Naive thymus-derived CD8-positive, alpha-beta T cell (primary cell): ENCODE measurements around the gene DIP2A. TPM values are rescaled to one million over a fixed set of nuclear protein-coding genes. Genes with fewer than 3 reads are reported as not detected.

Experiments
- ATAC-seq, 2 donors: fragments of 150-1000 bp; cut with Tn5 transposase in 1 of 2; sonication (Bioruptor Pico), chemical (Tn5 transposase) in 1 of 2; 1 replicate in 1 of 2; 2 replicates in 1 of 2; pipeline ENCODE4 v1.10.0; 2021; ENCODE audit warnings: mild to moderate bottlenecking in 2 of 2, moderate library complexity in 2 of 2
- POLR2A ChIA-PET: fragments of 350-600 bp; sonication (Branson Sonifier 250); formaldehyde crosslinking; loops from one replicate; lab custom pipeline; 2021; ENCODE audit warnings: antibody characterized with exemption; lab: Charles Lee
- DNase-seq, 10 donors: peaks; one replicate each; pipeline versions ENCODE4 v3.0.0 to v3.0.0-alpha.2; 2020 to 2022
- H3K27ac Mint-ChIP-seq, 10 donors: one replicate each; pipeline ENCODE4 v1.8.0; 2020 to 2022; ENCODE audit warnings: mild to moderate bottlenecking in 10 of 10, mixed read lengths in 10 of 10, moderate library complexity in 4 of 10, inconsistent platforms in 1 of 10
- H3K27me3 Mint-ChIP-seq, 5 donors: one replicate each; pipeline ENCODE4 v1.8.0; 2021 to 2022; ENCODE audit warnings: mixed read lengths in 5 of 5
- H3K36me3 Mint-ChIP-seq, 3 donors: one replicate each; pipeline ENCODE4 v1.8.0; 2020 to 2022; ENCODE audit warnings: mixed read lengths in 3 of 3, mild to moderate bottlenecking in 2 of 3, inconsistent platforms in 1 of 3
- H3K4me1 Mint-ChIP-seq, 4 donors: one replicate each; pipeline ENCODE4 v1.8.0; 2021 to 2022; ENCODE audit warnings: mixed read lengths in 4 of 4
- H3K4me3 Mint-ChIP-seq, 10 donors: one replicate each; pipeline ENCODE4 v1.8.0; 2020 to 2022; ENCODE audit warnings: mild to moderate bottlenecking in 10 of 10, mixed read lengths in 10 of 10, moderate library complexity in 6 of 10, inconsistent platforms in 1 of 10
- H3K9me3 Mint-ChIP-seq, 9 donors: one replicate each; pipeline ENCODE4 v1.8.0; 2020 to 2022; ENCODE audit warnings: mixed read lengths in 9 of 9, mild to moderate bottlenecking in 3 of 9, inconsistent platforms in 1 of 9, moderate library complexity in 1 of 9
- polyA plus RNA-seq, 3 donors: library from polyadenylated mRNA; unstranded; fragments of 300-500 nt; fragmentation: Illumina TruSeq; gene quantifications; one replicate each; pipeline ENCODE4 v1.2.3, GENCODE V29; 2021
- total RNA-seq, 8 experiments: library from RNA in 2 of 8; stranded (reverse) in 2 of 8; gene quantifications; one replicate each; pipeline ENCODE4 v1.2.3 and lab custom pipeline; 2021 to 2026

The DIP2A gene
- total and polyA plus RNA-seq, 5 experiments from 2014 or later: 26.8 to 163 (median 33.6) TPM

DNA sequence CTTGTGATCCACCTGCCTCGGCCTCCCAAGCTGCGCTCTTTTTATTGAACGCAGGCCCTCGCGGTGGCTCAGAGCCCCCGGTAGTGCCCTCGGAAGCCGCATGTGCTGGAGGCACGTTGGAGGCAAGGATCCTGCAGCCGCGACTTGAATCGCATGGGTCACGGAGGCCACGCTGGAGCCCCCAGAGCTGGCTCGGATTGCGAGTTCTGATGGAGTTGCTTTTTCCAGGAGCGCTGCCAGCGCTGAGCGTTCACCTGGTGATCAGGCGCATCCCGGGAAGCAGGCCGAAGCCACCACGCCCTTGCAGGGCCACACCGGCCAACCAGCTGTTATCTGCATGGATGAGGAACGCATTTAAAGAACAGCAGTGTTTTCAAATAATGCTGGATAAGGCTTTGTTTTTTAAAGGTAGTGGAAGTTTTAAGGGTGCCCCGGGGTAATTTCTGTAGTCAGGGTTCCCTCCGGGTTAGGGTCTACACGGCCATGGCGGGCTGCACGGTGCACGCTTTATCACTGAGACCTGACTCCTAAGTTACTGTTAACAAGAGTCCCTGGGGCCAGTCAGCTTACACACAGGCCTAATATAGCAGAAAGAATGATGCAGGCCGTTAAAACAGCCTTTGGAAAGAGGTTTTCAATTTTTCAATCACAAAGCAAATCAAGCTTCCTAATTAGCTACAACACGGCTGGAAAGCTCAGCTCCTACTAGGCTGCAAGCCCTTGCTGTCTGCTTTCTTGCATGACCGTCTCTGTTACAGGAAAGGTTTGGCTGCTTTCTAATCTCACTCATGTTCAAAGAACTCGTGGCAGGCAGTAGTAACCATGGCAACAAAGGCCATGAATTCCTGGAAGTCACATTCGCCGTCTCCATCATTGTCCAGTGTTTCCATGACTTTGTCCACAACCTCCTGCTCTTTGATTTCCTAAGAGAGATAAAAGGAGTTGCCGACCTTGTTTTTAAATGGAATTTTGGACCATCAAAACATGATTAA lies 140.2 kb downstream of the DIP2A start:
- H3K4me1 Mint-ChIP-seq: peaks cover 19 to 47% (median 33%) of the 10 kb centered on the region in 4 donors
- ATAC-seq (peak; percentile 61 to 62), DNase-seq (peak in 1 of 10 donors; percentile 33)
- POLR2A ChIA-PET: interaction anchor here (0.7 to 7.0 kb wide), 7 partner anchors 10 to 130 kb away, joined by 3 to 46 read pairs (median 7); partner anchors contain the start of gene PRMT2
- H3K27ac Mint-ChIP-seq: peak overlapping the region; percentile 12 to 92 (median 75)
- H3K4me3 Mint-ChIP-seq: peak overlapping the region in 6 of 10 donors; percentile 1 to 42 (median 36)
- H3K27me3 Mint-ChIP-seq: no peaks in the 10 kb centered on the region
- peaks cover 0 to 14% (median 4%) of the 10 kb centered on the region in 3 donors for H3K36me3 Mint-ChIP-seq
- peaks cover 0 to 14% (median 0%) of the 10 kb centered on the region in 9 donors for H3K9me3 Mint-ChIP-seq

DNA sequence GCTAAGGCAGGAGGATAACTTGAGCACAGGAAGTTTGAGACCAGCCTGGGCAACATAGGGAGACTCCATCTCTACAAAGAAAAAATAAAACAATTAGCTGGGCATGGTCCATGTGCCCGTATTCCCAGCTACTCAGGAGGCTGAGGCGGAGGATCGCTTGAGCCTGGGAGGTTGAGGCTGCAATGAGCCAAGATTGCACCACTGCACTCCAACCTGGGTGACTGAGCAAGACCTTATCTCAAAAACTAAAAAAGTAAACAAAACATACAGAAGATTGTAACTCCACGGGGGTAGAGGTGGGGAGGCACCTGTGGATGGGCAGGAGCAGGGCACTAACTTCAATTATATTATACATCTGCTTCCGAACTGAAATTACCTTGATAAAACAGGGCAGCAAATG lies 141.6 kb downstream of the DIP2A start:
- H3K4me3 Mint-ChIP-seq: peak overlapping the region in 5 of 10 donors; percentile 3 to 62 (median 29)
- H3K27ac Mint-ChIP-seq: peak overlapping the region in 9 of 10 donors; percentile 12 to 92 (median 80)
- peaks cover 27 to 57% (median 42%) of the 10 kb centered on the region in 4 donors for H3K4me1 Mint-ChIP-seq
- no peak for DNase-seq
- POLR2A ChIA-PET: interaction anchor here (1.0 to 6.8 kb wide), 7 partner anchors 19 to 48 kb away, joined by 3 to 168 read pairs (median 8); partner anchors contain the start of gene PRMT2
- H3K27me3 Mint-ChIP-seq: no peaks in the 10 kb centered on the region
- H3K36me3 Mint-ChIP-seq: peaks cover 0 to 14% (median 0%) of the 10 kb centered on the region in 3 donors
- ATAC-seq: no peak
- peaks cover 0 to 2% (median 0%) of the 10 kb centered on the region in 9 donors for H3K9me3 Mint-ChIP-seq

DNA sequence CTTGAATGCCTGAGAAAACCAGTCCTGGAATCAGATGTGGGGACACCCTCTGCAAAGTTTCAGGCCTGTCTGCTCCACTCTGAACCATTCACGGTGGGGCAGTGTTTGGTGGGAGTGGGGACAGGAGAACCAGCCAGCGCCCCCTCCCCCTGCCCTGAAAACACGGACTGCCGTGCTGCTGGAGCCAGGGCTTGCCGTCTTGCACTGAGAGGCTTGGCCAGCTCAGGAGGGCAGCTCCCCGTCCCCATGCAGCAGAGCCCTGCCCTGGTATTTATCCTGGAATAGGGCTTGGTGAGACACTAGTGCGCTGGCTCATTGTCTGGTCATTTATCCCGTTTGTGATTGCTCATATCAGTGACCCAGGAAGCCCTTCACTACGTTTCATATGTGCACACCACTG lies 142.3 kb downstream of the DIP2A start:
- peak overlapping the region in 5 of 10 donors; percentile 6 to 79 (median 34) for H3K4me3 Mint-ChIP-seq
- H3K4me1 Mint-ChIP-seq: peaks cover 28 to 58% (median 46%) of the 10 kb centered on the region in 4 donors
- H3K36me3 Mint-ChIP-seq: peaks cover 0 to 14% (median 0%) of the 10 kb centered on the region in 3 donors
- ATAC-seq: no peak
- H3K27ac Mint-ChIP-seq: peak overlapping the region in 9 of 10 donors; percentile 44 to 93 (median 69)
- H3K9me3 Mint-ChIP-seq: no peaks in the 10 kb centered on the region
- no peaks in the 10 kb centered on the region for H3K27me3 Mint-ChIP-seq
- no peak for DNase-seq
- POLR2A ChIA-PET: interaction anchor here (1.0 to 6.8 kb wide), 7 partner anchors 18 to 49 kb away, joined by 3 to 168 read pairs (median 7); partner anchors contain the start of gene PRMT2

DNA sequence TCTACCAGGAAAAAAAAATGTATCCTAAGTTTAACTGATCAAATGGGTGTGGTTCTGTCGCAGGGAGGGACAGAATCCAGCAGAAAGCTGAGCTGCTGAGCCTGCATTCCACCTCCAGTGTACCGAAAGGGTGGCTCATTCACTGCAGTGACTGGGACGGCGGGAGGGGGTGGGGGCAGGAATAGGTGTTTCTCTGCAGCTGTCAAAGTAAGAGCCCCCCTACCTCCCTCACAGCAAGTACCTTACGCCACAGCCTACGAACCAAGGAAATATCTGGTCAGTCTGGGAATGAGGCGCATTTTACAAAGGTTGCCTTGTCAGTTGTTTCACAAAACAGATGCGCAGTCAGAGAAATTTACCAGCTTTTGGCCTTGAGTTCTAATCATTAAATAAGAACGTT lies 144.5 kb downstream of the DIP2A start:
- H3K36me3 Mint-ChIP-seq: peaks cover 0 to 14% (median 0%) of the 10 kb centered on the region in 3 donors
- no peak for ATAC-seq
- no peaks in the 10 kb centered on the region for H3K9me3 Mint-ChIP-seq
- no peaks in the 10 kb centered on the region for H3K27me3 Mint-ChIP-seq
- peaks cover 41 to 79% (median 65%) of the 10 kb centered on the region in 4 donors for H3K4me1 Mint-ChIP-seq
- POLR2A ChIA-PET: interaction anchor here (0.7 to 6.8 kb wide), 9 partner anchors 9 to 56 kb away, joined by 3 to 168 read pairs (median 4); partner anchors contain the start of gene PRMT2
- no peak for DNase-seq
- peak overlapping the region in 6 of 10 donors; percentile 56 to 81 (median 76) for H3K27ac Mint-ChIP-seq
- H3K4me3 Mint-ChIP-seq: peak overlapping the region in 9 of 10 donors; percentile 47 to 92 (median 79)

DNA sequence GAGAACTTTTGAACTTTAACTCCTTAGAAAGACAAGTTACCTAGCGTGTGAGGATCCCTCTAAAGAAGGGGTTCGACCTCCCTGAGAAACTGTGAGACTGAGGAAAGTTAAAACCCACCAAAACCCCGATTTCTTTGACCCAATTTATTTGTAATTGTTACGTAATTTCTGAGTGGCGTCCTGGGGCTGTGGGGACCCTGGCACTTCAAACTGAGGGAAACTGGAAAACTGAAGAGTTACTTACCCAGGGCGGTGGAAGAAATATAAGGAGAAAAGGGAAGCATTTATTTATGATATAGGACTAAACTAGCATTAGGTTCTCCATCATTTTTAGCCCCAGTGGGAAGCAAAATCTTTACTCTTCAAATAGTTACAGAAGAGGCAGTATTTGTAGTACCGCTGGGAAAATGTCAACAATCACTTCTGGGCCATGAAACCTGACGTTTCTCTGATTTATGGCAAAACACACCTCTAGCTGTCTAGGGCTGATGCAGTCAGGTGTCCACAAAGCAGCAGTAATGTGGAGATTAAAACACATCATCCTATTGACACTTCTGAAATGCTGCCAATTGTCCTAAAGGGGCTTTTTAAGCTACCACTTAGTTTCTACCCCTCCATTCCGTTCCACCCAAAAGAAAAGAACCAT lies 145.8 kb downstream of the DIP2A start:
- Mint-ChIP-seq H3K4me3 (peak overlapping the region; percentile 62 to 92 (median 85)), H3K9me3 (peaks cover 0 to 1% (median 0%) of the 10 kb centered on the region in 9 donors), H3K36me3 (peaks cover 0 to 11% (median 0%) of the 10 kb centered on the region in 3 donors), H3K27ac (peak overlapping the region; percentile 82 to 95 (median 93)), H3K27me3 (no peaks in the 10 kb centered on the region), H3K4me1 (peaks cover 39 to 79% (median 64%) of the 10 kb centered on the region in 4 donors)
- POLR2A ChIA-PET: interaction anchor here (0.9 to 6.8 kb wide), 10 partner anchors 9 to 179 kb away, joined by 6 to 168 read pairs (median 20); partner anchors contain the start of gene PRMT2
- no peak for DNase-seq
- ATAC-seq: peak; percentile 28 to 31

DNA sequence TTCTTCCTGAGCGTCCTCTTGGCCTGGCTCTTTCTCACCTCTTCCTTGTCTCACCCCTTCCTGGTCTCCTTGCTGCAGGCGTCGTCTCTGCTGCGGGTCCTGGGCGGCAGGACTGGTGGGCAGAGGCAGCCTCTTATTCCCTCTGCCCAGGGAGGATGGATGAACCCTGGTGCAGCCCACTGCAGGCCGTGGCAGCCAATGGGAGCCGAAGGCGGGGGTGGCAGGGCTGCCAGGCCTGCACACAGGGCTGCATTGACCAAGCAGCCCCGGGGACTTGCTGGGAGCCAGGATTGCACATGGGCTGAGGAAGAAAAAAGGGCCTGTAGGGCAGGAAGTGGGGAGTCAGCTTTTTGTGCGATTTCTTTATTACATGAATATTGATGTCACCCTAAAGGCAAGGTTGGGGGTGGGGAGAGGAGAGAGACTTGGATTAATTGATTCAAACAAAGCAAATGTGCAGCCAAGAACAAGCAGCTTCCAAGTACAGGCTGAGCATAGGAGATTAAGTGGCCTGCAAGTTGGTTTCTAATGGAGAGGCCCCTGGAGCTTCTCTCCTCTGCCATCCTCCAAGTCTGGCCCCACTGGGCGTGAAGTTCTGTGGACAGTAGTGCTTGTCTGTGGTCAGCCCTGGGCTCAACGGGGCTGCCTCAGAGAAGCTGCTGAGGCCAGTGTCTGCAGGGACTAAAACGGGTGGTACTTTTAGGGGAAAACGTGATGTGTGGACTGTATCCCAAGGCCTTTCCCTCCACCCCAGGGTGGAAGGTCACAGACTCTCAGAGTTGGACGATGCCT lies 146.5 kb downstream of the DIP2A start, which contains the start of gene S100B:
S100B (minus strand) TSS at position 108 of the 792 bp plus-strand sequence. CDS start 2,667 bp downstream, outside the sequence.
- ATAC-seq: peak; percentile 32 to 59
- peak in 5 of 10 donors; percentile 26 to 64 (median 33) for DNase-seq
- H3K27ac Mint-ChIP-seq: peak within 1 kb of the TSS; percentile 82 to 95 (median 93)

DNA sequence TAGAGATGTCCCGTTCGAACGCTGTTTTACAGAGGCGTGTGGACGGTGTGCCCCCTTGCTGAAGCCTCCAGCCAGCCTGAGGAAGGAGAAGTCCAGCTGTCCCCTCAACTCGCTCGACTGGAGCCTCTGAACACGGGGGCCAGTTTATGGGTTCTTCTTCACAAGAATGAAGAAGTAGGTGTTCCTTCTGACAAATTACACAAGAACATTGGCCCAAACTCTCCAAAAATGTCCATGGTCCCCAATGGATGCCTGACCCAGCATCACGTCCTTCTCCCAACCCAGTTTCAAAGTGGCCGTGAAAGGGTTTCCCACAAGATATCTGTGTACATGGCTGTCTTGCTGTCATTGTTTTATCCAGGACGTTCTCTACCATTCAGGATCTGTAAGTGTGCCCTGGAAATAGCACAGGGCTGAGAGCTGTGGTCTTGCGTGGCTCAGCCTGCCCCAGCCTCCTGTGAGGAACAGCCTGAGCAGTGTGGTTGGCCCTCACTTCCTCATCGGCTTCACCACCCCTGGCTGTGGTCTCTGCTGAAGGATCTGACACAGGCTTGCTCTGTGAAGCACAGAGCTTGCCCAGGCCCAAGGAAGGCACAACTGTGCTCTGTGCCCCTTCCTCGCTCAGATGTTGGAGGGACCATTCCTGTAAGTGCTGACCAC lies 147.2 kb downstream of the DIP2A start:
- peaks cover 35 to 79% (median 57%) of the 10 kb centered on the region in 4 donors for H3K4me1 Mint-ChIP-seq
- peak; percentile 88 to 91 for ATAC-seq
- H3K9me3 Mint-ChIP-seq: peaks cover 0 to 16% (median under 1%) of the 10 kb centered on the region in 9 donors
- H3K27ac Mint-ChIP-seq: peak overlapping the region; percentile 82 to 95 (median 93)
- H3K36me3 Mint-ChIP-seq: peaks cover 0 to 4% (median 3%) of the 10 kb centered on the region in 3 donors
- POLR2A ChIA-PET: interaction anchor here (0.7 to 6.8 kb wide), 20 partner anchors 8 to 74 kb away, joined by 3 to 168 read pairs (median 6); partner anchors contain the start of gene PRMT2
- no peaks in the 10 kb centered on the region for H3K27me3 Mint-ChIP-seq
- peak overlapping the region; percentile 16 to 92 (median 85) for H3K4me3 Mint-ChIP-seq
- DNase-seq: peak in 9 of 10 donors; percentile 37 to 80 (median 51)

More for the DNA sequence above, 146.5 kb downstream of the DIP2A start, which contains the start of gene S100B:
- POLR2A ChIA-PET: interaction anchor here (0.9 to 6.8 kb wide), 16 partner anchors 8 to 179 kb away, joined by 3 to 168 read pairs (median 8); partner anchors contain the start of gene PRMT2
- Mint-ChIP-seq H3K4me3 (peak within 1 kb of the TSS; percentile 72 to 92 (median 85)), H3K9me3 (peaks cover 0 to 9% (median 0%) of the 10 kb centered on the region in 9 donors), H3K4me1 (peaks cover 37 to 76% (median 60%) of the 10 kb centered on the region in 4 donors), H3K27me3 (no peaks in the 10 kb centered on the region), H3K36me3 (peaks cover 0 to 6% (median 0%) of the 10 kb centered on the region in 3 donors)

DNA sequence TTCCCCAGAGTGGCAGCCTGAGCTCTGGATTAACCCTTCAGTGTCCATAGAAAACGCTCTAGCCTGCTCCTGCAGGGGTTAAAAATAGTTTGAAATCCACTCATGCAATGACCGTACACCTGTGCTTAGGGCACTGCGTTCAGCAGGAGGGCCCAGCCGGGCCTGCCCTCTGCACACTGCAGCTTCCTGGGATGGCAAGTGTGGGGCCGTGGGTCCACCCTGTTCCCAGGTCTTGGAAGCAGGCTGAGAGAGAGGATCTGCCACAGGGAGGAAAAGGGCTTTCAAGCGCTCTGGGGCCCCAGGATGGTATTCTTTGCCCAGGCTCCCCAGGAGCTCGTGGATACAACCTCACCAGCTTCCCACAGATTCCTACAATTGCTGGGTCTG lies 147.7 kb downstream of the DIP2A start:
- peaks cover 0 to 18% (median 1%) of the 10 kb centered on the region in 9 donors for H3K9me3 Mint-ChIP-seq
- H3K36me3 Mint-ChIP-seq: peaks cover 0 to 5% (median 3%) of the 10 kb centered on the region in 3 donors
- peaks cover 31 to 76% (median 55%) of the 10 kb centered on the region in 4 donors for H3K4me1 Mint-ChIP-seq
- H3K27me3 Mint-ChIP-seq: no peaks in the 10 kb centered on the region
- ATAC-seq (peak; percentile 6 to 9), DNase-seq (no peak)
- H3K4me3 Mint-ChIP-seq: peak overlapping the region; percentile 16 to 92 (median 84)
- POLR2A ChIA-PET: interaction anchor here (0.7 to 6.8 kb wide), 17 partner anchors 9 to 61 kb away, joined by 3 to 168 read pairs (median 8); partner anchors contain the start of gene PRMT2
- peak overlapping the region; percentile 82 to 95 (median 93) for H3K27ac Mint-ChIP-seq

DNA sequence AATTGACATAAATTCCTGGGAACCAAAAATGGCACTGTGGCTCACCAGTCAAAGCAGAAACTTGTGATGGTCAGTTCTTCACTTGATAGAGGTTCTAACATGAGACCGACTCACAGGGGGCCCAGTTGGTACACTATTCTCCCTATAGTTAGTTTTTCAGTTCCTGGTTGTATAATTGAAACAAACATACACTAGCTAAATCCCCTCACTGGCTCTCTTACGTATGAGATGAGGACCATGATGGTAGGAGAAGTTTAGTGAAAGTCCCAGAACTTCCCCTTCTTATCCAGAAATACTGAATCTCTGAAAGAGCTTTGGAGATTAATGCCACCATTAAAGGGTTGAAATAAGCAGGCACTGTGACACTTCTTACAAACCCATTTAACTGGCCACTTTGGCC lies 148.9 kb downstream of the DIP2A start:
- peaks cover 0 to 5% (median 0%) of the 10 kb centered on the region in 3 donors for H3K36me3 Mint-ChIP-seq
- peaks cover 24 to 67% (median 51%) of the 10 kb centered on the region in 4 donors for H3K4me1 Mint-ChIP-seq
- DNase-seq: no peak
- H3K9me3 Mint-ChIP-seq: peaks cover 0 to 27% (median 10%) of the 10 kb centered on the region in 9 donors
- no peak for ATAC-seq
- peak overlapping the region in 8 of 10 donors; percentile 3 to 95 (median 86) for H3K27ac Mint-ChIP-seq
- POLR2A ChIA-PET: interaction anchor here (0.7 to 6.1 kb wide), 7 partner anchors 12 to 55 kb away, joined by 3 to 79 read pairs (median 25); partner anchors contain the start of gene PRMT2
- H3K27me3 Mint-ChIP-seq: no peaks in the 10 kb centered on the region
- H3K4me3 Mint-ChIP-seq: peak overlapping the region in 1 of 10 donors; percentile 16

DNA sequence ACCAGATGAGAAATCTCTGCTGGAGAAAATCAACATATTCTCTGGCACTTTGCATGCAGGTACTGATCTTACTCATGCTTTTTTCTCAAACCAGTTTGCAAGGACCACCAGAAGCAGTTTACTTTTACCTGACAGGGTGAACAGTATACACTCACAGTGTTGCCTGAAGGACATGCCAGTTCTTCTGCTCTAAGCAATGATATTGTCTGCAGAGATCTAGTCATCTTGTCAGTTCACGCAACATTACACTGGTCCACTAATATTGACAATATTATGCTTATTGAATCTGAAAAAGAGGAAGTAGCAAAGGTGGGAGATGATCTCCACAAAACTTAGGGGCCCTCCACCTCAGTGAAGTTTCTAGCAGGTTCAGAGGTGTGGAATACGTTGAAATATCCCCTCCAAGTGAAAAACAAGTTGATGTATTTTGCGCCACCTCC lies 150.0 kb downstream of the DIP2A start:
- Mint-ChIP-seq H3K4me3 (no peak overlapping the region), H3K27me3 (no peaks in the 10 kb centered on the region), H3K27ac (peak overlapping the region in 4 of 10 donors; percentile 1 to 82 (median 5)), H3K36me3 (peaks cover 0 to 7% (median 0%) of the 10 kb centered on the region in 3 donors), H3K4me1 (peaks cover 24 to 64% (median 50%) of the 10 kb centered on the region in 4 donors), H3K9me3 (peaks cover 0 to 27% (median 12%) of the 10 kb centered on the region in 9 donors)
- DNase-seq (no peak), ATAC-seq (no peak)
- POLR2A ChIA-PET: interaction anchor here (1.7 to 6.1 kb wide), 6 partner anchors 11 to 49 kb away, joined by 7 to 79 read pairs (median 30); partner anchors contain the start of gene PRMT2
